GM19324 (cell line): Measurements from ENCODE around the gene NECAB2.

Source experiments
- ATAC-seq: cut with Tn5 transposase; IDR thresholded peaks from one replicate; pipeline ENCODE4 v1.9.1; 2021; ENCODE audit warnings: mild to moderate bottlenecking, moderate library complexity; ENCODE audit not compliant: unreplicated experiment, low FRiP score

Gene NECAB2

DNA sequence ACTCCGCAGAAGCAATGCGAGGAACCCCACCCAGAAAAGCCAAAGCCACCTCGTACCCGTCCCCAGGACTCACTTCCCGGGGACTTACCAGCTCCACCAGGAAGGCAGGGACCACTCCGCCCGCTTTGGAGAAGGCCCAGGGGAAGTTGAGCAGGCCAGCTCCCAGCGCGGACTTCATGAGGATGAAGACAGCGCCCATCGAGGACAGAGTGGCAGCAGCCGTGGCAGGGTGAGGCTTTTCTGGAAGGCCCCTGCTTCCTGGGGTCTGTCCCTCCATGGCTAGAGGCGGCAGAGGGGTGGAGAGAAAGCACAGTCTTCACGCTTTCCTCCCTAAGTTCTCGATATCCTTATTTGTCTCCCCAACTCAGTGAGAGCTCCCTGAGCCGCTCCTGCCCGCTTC, 73.8 kb downstream of the NECAB2 start:
- no peak for ATAC-seq

DNA sequence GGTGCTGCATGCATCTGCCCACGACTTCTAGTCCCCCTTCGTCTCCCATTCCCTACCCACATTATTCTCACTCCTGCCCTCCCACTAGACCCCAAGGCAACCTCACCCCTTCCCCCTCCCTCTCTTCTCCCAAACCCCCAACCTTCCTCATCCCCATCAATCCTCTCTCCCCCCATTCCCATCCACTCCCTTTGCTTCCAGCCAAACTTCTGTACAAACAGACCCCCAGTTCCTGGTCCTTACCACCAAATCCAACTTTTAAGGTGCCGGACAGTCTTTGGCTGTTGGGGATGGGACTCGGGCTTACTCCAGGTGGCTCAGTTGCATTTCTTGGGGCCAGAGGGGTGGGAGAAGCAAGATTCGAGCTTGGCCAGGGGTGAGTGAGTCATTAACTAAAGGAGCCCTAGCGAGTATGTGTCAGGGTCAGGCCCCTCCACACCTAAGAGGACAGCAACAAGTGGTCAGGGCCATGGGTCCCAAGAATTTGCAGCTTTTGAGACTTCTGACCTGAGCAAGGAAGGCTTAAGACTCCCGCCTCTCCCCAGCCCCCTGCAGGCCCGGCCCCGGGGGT, 74.3 kb downstream of the NECAB2 start, which contains the start of gene SLC38A8:
Gene SLC38A8 (minus strand): TSS at position 488 of the 571 bp plus-strand sequence. CDS start 638 bp downstream, outside the sequence.
- ATAC-seq = no peak

DNA sequence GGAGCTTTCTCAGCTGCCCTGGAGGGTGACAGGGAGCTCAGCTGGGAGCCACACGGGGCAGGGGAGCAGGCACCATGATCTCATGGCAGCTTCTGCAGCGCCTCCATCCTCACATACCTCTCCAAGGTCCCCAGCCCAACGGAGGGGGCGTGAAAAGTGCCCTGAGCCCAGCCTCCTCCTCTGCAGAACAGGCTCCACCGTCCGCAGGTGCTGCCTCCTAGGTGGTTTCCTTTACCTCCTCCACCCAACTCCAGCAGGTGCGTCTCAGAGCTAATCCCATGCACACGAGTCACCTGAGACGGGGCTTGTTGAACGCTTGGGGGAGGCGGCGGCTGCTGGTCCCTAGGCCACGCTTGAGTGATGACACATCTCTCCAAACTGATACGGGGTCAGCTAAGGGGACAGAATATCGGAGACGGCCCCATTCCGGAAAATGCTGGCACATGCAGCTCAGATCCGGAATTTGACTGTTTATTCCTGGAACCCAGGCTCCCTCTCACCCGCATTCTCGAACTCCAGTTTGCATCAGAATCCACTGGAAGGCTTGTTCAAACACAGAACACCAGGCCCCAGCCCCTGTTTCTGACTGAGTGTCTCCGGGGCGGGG, 74.9 kb downstream of the NECAB2 start:
- no peak for ATAC-seq

DNA sequence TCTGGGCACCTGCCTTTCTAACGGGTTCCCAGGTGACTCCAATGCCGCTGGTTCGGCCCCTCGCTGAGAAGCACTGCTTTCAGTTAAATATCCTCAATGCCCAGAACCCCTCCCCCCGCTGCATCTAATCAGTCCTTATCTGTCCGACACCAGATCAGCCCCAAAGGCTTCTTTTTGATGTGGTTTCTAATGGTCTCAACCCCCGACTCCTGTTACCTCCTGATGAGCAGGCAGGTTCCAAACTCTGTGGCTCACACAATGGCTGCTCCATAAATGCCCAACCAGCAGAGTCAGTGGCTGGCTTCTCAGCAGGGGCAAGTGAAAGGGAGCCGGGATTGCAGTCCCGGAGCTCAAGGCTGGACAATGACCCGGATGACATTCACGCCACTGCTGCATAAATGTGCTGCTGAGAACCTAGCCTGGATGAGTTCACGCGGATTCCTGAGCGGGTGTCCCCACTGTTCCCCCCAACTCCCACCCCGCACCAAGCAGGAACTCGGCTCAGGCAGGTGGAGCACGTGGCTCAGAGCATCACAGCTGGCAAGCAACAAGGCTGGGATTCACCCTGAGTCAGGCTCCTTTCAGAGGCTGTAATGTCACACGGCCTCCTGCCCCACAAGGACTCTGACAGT, 75.6 kb downstream of the NECAB2 start:
- no peak for ATAC-seq

DNA sequence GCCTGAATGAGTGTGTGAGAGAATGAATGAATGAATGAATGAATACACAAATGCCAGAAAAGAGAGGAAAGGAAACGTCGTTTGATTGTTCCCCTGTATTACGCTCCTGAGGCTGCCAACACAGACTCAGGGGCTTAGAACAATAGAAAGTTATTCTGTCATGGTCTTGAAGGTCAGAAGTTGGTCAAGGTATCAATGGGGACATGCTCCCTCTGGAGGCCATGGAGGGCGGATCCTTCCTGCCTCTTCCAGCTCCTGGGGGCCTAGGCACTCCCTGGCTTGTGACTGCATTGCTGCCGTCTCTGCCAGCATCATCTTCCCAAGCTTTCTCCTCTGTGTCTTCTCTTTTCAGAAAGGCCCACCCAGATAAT, 76.1 kb downstream of the NECAB2 start:
- ATAC-seq = no peak

DNA sequence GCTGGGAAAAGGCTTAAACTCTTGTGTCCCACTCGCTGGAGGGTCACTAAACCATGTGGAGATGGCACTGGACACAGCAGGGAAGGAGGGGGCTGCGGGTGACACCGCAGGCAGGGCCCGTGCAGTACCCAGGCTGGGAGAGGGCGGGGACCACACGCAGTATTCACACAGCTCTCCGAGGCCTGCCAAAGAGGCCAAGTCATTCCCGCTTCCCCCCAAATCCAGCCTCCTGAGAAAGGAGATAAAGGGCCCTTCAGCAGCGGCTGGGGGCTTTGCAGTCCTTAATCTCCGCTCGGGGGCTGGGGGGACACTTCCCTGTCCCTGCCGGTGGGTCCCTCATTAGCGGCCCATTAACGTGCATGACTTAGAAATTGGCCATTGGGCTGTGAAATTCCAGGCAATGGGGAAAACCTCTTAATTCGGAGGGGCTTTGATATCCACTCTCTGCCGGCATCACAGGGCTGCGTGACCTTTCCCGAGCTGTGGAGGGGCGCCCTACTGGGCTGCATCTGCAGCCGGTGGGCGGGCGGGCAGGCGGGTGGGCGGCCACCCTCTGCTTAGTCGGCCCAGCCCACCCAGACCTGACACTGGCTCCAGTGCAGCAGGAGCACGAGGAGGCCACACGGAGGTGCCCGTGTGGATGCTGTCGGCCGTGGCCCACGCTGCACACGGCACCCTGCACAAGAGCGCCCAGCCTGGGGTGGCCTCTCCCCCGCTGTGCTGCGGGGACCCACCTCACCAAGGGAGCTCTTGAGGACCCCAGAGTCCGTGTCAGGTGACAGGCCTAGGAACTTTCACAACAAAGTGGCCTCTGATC, 77.2 kb downstream of the NECAB2 start:
- ATAC-seq = no peak

DNA sequence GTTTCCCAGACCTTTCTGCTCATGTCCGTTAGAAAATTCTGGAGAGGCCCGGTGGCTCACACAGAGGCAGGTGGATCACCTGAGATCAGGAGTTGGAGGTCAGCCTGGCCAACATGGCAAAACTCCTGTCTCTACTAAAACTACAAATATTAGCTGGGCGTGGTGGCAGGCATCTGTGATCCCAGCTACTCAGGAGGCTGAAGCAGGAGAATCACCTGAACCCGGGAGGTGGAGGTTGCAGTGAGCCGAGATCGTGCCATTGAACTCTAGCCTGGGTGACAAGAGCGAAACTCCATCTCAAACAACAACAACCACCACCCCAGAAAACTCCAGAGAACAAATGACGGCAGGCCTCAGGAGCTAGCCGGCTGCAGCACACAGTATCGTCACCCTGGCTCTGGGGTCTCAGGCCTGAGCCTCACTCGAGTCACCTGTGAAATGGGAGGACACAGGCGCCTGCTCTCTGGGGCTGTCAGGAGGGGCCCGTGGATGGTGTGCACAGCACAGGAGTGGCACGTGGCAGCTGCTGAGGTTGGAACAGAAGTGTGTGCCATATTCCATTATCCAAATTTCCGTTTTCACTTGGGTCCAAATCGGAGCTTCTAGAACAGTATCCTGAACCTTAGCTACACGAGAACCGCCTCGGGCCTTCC, 77.9 kb downstream of the NECAB2 start:
- no peak for ATAC-seq

DNA sequence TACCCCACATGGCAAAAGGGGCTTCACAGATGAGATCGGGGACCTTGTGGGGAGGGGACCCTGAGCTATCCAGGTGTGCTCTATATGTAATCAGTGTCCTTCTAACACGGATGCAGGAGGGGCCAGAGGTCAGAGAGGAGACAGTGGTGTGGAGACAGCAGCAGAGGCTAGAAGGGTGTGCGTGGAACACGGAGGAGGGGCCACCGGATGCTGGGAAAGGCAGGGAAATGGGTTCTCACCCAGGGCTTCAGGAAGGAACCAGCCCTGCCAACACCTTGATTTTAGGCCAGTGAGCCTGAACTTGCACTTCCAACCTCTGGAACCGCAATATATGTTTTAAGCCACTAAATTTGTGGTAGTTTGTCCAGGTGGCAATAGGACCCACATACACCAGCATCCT, 79.2 kb downstream of the NECAB2 start:
- ATAC-seq = no peak

DNA sequence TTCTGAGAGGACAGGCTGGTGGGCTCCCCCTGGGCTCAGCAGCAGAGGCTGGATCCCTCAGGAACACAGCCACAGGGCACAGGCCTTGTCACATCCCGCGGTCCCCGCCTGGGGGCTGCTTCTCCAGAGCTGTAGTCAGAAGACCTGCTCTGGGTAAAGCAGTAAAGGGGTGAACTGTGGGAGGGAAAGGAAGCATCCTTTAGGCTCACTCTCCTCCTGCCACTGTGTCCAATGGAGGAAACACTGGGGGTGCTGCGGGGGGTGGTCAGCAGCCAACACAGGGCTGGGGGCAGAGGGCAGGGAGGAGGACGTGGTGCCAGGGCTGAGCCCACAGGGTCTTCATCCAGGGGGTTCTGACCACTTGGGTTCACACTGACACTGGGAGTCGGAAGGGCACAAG, 79.6 kb downstream of the NECAB2 start:
- no peak for ATAC-seq

DNA sequence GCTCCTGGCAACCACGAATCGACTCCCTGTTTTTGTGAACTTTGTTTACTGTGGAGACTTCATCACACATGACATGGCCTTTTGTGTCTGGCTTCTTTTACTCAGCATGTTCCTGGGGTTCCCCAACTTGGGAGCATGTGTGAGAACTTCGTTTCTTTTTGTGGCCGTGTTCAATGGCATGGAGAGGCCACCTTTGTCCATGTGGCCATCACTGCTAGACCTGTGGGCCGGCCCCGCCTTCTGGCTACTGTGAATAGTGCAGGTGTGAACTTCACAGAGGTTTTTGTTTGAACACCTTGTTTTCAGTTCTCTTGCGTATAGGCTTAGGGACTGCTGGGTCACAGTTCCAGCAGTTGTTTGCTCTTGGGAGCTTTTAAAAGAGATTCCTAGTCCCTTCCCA, 80.2 kb downstream of the NECAB2 start:
- ATAC-seq = no peak

DNA sequence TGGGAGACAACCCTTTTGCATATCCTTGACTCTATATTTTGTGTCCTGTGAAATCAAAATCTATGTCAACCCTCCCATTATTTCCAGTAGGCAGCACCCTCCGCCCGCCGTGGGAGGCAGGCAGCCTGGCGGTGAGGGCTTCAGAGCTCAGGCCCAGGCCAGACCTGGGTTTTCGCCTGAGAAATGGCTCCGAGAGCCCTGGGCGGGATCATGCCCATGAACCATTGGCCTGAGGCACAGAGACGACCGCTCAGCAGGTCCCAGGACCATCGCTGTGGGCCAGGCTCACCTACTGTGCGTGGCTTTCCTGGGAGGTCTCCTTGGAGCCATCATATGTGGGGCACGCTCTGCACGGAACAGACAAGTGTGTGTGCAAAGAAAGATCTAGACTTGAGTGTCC, 80.8 kb downstream of the NECAB2 start:
- no peak for ATAC-seq

DNA sequence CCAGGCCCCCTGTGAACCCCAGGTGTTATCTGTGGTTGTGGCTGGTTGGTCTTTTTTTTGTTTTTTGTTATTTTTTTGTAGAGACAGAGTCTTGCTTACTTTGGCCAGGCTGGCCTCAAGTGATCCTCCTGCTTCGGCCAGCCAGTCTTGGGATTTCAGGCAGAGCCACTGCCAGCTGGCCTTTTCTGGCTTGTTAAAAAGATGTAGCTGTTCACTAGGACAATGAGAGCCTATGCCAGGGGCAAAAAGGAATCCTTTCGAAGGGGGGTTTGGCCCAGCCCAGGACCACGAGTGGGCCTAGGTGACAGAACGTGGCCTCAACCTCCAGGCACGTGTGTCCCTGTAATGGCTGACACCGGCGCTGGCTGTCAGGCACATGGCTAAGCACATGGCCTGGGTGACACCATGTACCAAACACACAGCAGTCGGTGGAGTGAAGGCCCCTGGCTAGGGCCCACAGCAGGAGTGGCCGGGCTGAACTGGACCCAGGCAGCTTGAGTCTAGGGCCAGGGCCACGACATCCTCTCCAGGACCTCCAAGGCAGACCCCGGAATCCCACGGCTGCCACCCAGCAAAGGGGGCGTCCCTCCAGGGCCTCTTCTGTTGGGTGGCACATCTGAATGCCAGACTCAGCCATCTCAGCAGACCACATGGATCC, 81.5 kb downstream of the NECAB2 start:
- no peak for ATAC-seq

DNA sequence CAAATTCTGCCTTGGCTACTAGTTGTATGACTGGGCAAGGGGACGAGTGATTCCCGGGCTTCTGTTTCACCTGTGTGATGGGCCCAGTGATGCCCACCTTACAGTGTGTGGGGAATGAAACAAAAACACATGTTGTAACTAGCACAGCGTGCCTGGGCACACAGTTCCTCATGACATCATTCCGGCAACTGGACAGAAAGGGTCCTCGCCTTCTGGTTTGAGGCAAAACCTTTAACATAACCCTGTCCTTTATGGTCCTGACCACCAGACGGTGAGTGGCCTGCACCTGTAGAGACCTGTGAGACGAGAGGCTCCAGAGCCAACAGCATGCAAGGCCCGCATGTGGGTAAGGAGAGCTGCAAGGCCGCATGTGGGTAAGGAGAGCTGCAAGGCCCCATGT, 82.3 kb downstream of the NECAB2 start:
- ATAC-seq = no peak

DNA sequence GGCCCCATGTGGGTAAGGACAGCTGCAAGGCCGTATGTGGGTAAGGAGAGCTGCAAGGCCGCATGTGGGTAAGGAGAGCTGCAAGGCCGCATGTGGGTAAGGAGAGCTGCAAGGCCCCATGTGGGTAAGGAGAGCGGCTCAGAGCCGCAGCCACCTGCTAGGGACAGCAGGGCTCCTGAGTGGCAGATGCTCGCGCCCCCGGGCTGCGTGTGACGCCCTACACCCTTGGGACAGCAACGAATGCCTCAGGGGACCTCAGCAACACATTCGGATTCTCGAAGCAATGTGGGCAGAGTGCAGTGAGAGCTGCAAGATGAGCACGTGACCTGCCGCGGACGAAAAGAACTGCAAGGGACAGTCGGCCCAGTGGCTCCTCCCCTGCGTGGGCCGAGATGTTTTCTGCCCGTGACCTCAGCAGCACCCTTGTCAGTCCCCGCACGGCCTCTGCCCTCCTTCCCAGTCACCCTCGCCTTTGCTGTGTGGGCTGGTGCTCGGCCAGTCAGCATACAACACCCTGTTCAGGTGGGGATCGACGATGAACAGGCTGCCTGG, 84.1 kb downstream of the NECAB2 start:
- ATAC-seq = no peak
